A673 (cell line): ENCODE measurements around the gene HMCN2.

Source experiments
- CTCF ChIP-seq: fragments of 300-800, 200-600 bp; sonication (generic); conservative IDR thresholded peaks from 2 replicates; pipeline ENCODE4 v1.5.1; 2017; ENCODE audit warnings: low read depth, mild to moderate bottlenecking, antibody characterized with exemption, low read length, moderate library complexity, mixed read lengths
- EZH2 ChIP-seq: fragments of 200-600 bp; sonication (generic); IDR thresholded peaks from 2 replicates; pipeline ENCODE4 v1.6.1; 2017; ENCODE audit warnings: borderline replicate concordance, low read depth, mild to moderate bottlenecking, mixed read lengths, antibody characterized with exemption, low read length; ENCODE audit not compliant: poor library complexity, severe bottlenecking

DNA sequence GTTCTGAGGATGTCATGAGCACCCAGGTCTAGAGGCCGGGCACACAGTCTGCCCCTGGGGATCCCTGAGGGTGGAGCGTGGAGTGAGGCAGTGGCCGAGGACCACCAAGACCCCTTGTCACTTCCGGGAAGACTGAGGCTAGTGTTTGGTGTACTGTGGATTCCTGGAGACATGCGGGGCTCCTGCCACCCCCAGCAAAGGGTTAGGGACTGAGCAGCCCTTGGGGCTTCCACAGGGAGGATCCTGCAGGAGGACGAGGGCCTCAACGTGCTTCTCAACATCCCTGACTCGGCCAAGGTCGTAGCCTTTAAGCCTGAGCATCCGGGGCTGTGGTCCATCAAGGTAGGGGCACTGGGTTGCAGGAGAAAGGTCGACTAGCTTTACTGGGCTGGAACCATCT lies 29.9 kb downstream of the HMCN2 start:
- no peak for TF ChIP-seq CTCF
- no peak for TF ChIP-seq EZH2
